CD8-positive, alpha-beta memory T cell (primary cell): ENCODE results near the gene HNMT. TPM values are rescaled to one million over a fixed set of nuclear protein-coding genes. Genes with fewer than 3 reads are reported as not detected.

Experiments
- CTCF ChIA-PET: fragments of 350-600 bp; sonication (Branson Sonifier 250); formaldehyde crosslinking; loops from one replicate; lab custom pipeline; 2021; ENCODE audit warnings: antibody characterized with exemption; lab: Charles Lee
- POLR2A ChIA-PET: fragments of 350-600 bp; sonication (Branson Sonifier 250); formaldehyde crosslinking; loops from one replicate; lab custom pipeline; 2021; ENCODE audit warnings: antibody characterized with exemption; lab: Charles Lee
- DNase-seq, 5 donors: peaks; one replicate each; pipeline versions ENCODE4 v3.0.0 to v3.0.0-alpha.2; 2020 to 2022; ENCODE audit warnings: mixed read lengths in 1 of 5
- H3K27ac ChIP-seq: one replicate; pipeline ENCODE4 v1.7.0; 2013; ENCODE audit warnings: low read depth, mild to moderate bottlenecking, low read length, moderate library complexity
- H3K27me3 ChIP-seq: 2 replicates; pipeline ENCODE4 v1.7.0; 2013; ENCODE audit warnings: low read length, mild to moderate bottlenecking; ENCODE audit not compliant: insufficient read depth, poor library complexity, severe bottlenecking
- H3K36me3 ChIP-seq: 2 replicates; pipeline ENCODE4 v1.7.0; 2013; ENCODE audit warnings: mild to moderate bottlenecking, low read length, moderate library complexity; ENCODE audit not compliant: insufficient read depth
- H3K4me1 ChIP-seq: 2 replicates; pipeline ENCODE4 v1.7.0; 2013; ENCODE audit warnings: mild to moderate bottlenecking, low read length, moderate library complexity; ENCODE audit not compliant: insufficient read depth
- H3K4me3 ChIP-seq: 2 replicates; pipeline ENCODE4 v1.7.0; 2013; ENCODE audit warnings: mild to moderate bottlenecking, low read length
- H3K9me3 ChIP-seq: 2 replicates; pipeline ENCODE4 v1.7.0; 2013; ENCODE audit warnings: mild to moderate bottlenecking, low read length
- H3K27ac Mint-ChIP-seq, 8 donors: one replicate each; pipeline ENCODE4 v1.8.0; 2020 to 2021; ENCODE audit warnings: mixed read lengths in 8 of 8, mild to moderate bottlenecking in 6 of 8, inconsistent platforms in 3 of 8, moderate library complexity in 3 of 8
- H3K27me3 Mint-ChIP-seq, 2 donors: one replicate each; pipeline ENCODE4 v1.8.0; 2020 to 2021; ENCODE audit warnings: mixed read lengths in 2 of 2, mild to moderate bottlenecking in 1 of 2, moderate library complexity in 1 of 2
- H3K36me3 Mint-ChIP-seq, 3 donors: one replicate each; pipeline ENCODE4 v1.8.0; 2020 to 2021; ENCODE audit warnings: mixed read lengths in 3 of 3, inconsistent platforms in 1 of 3, mild to moderate bottlenecking in 1 of 3
- H3K4me1 Mint-ChIP-seq, 3 donors: one replicate each; pipeline ENCODE4 v1.8.0; 2020 to 2021; ENCODE audit warnings: mixed read lengths in 3 of 3, inconsistent platforms in 1 of 3, mild to moderate bottlenecking in 1 of 3
- H3K4me3 Mint-ChIP-seq, 7 donors: one replicate each; pipeline ENCODE4 v1.8.0; 2020 to 2021; ENCODE audit warnings: mixed read lengths in 7 of 7, mild to moderate bottlenecking in 6 of 7, moderate library complexity in 4 of 7, inconsistent platforms in 2 of 7
- H3K9me3 Mint-ChIP-seq, 5 donors: one replicate each; pipeline ENCODE4 v1.8.0; 2020 to 2022; ENCODE audit warnings: mixed read lengths in 5 of 5, mild to moderate bottlenecking in 3 of 5, moderate library complexity in 2 of 5, inconsistent platforms in 1 of 5
- polyA plus RNA-seq: library from polyadenylated mRNA; unstranded; fragments of 300-500 nt; fragmentation: Illumina TruSeq; gene quantifications from one replicate; pipeline ENCODE4 v1.2.3, GENCODE V29; 2021
- total RNA-seq, 2 experiments: library from RNA; stranded (reverse); gene quantifications; one replicate each; pipeline ENCODE4 v1.2.3, GENCODE V29; 2021

Gene HNMT
- total and polyA plus RNA-seq, 3 experiments from 2014 or later = 0.61 to 0.78 TPM; not detected in 1

DNA sequence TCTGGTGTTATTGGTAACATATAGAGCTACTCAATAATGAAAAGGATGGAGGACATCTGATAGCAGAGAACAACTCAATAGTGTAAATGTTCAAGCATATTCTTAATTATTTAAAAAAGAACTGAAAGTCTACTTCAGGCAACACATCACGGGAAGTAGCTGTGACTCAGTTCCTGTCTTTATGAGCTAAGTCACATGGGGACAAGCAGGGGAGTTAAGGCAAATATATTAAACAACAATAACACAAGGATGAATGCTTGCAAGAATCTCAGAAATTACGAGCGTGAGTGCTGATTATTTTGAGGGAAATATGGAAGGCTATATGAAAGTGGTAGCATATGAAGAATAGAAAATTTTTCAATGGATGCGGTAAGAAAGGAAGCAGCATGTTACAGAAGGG, 4.0 kb upstream of the HNMT start:
- H3K27ac Mint-ChIP-seq = no peak overlapping the region
- Histone ChIP-seq H3K27me3 (no peaks in the 10 kb centered on the region), H3K9me3 (no peaks in the 10 kb centered on the region), H3K36me3 (no peaks in the 10 kb centered on the region), H3K4me3 (no peak overlapping the region), H3K4me1 (no peaks in the 10 kb centered on the region), H3K27ac (no peak overlapping the region)
- H3K27me3 Mint-ChIP-seq = no peaks in the 10 kb centered on the region
- ChIA-PET CTCF (no interaction called here), POLR2A (no interaction called here)
- H3K4me1 Mint-ChIP-seq = no peaks in the 10 kb centered on the region
- no peaks in the 10 kb centered on the region for H3K36me3 Mint-ChIP-seq
- H3K4me3 Mint-ChIP-seq = no peak overlapping the region
- peaks cover 0 to 6% (median 0%) of the 10 kb centered on the region in 5 donors for H3K9me3 Mint-ChIP-seq
- no peak for DNase-seq

DNA sequence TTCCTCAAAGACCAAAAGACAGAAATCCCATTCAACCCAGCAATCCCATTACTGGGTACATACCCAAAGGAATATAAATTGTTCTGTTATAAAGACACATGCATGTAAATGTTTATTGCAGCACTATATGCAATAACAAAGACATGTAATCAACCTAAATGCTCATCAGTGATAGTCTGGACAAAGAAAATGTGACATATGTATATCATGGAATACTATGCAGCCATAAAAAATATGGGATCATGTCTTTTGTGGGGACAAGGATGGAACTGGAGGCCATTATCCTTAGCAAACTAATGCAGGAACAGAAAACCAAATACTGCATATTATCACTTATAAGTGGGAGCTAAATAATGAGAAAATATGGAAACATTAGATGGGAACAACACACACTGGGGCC, 2.7 kb upstream of the HNMT start:
- ChIA-PET POLR2A (no interaction called here), CTCF (no interaction called here)
- Histone ChIP-seq H3K36me3 (no peaks in the 10 kb centered on the region), H3K27me3 (no peaks in the 10 kb centered on the region), H3K27ac (no peak overlapping the region), H3K9me3 (no peaks in the 10 kb centered on the region), H3K4me1 (no peaks in the 10 kb centered on the region), H3K4me3 (no peak overlapping the region)
- Mint-ChIP-seq H3K27ac (no peak overlapping the region), H3K27me3 (no peaks in the 10 kb centered on the region), H3K36me3 (no peaks in the 10 kb centered on the region), H3K9me3 (peaks cover 0 to 6% (median 0%) of the 10 kb centered on the region in 5 donors), H3K4me3 (no peak overlapping the region), H3K4me1 (no peaks in the 10 kb centered on the region)
- DNase-seq = no peak

DNA sequence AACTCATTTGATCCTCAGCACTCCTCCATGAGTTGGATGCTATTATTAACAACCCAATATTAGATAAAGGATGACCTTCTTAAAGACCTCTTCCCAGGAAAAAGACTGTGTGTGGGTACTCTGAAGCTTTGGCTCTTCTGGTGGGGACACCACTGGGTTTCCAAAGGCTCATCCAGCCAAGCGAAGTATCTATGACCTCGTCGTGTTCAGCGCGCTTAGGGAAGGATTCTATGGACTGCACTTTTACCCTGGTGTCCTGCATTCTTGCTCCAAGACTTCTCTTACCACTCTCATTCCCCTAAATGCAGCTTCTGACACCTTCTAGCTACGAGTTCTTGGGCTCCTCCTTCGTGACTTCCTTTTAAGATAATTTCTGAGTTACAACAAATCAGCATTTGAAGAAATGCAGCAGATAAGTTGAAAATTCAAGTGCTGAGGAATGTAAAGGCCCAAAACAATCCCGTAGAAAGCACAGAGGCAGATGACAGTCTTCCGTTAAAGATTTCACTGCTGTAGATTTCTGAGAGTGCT, 673 bp upstream of the HNMT start:
- H3K4me1 ChIP-seq = no peaks in the 10 kb centered on the region
- no peaks in the 10 kb centered on the region for H3K27me3 Mint-ChIP-seq
- H3K9me3 ChIP-seq = no peaks in the 10 kb centered on the region
- H3K27ac Mint-ChIP-seq = no peak overlapping the region
- CTCF ChIA-PET = interaction anchor here (1.0 kb wide), 1 partner anchor 10 kb away, joined by 3 read pairs; no protein-coding TSS in a partner anchor
- no peaks in the 10 kb centered on the region for H3K36me3 Mint-ChIP-seq
- POLR2A ChIA-PET = no interaction called here
- H3K4me1 Mint-ChIP-seq = no peaks in the 10 kb centered on the region
- H3K4me3 Mint-ChIP-seq = no peak overlapping the region
- H3K36me3 ChIP-seq = no peaks in the 10 kb centered on the region
- no peaks in the 10 kb centered on the region for H3K27me3 ChIP-seq
- H3K4me3 ChIP-seq = no peak overlapping the region
- DNase-seq = no peak
- peaks cover 0 to 6% (median 0%) of the 10 kb centered on the region in 5 donors for H3K9me3 Mint-ChIP-seq
- no peak overlapping the region for H3K27ac ChIP-seq

DNA sequence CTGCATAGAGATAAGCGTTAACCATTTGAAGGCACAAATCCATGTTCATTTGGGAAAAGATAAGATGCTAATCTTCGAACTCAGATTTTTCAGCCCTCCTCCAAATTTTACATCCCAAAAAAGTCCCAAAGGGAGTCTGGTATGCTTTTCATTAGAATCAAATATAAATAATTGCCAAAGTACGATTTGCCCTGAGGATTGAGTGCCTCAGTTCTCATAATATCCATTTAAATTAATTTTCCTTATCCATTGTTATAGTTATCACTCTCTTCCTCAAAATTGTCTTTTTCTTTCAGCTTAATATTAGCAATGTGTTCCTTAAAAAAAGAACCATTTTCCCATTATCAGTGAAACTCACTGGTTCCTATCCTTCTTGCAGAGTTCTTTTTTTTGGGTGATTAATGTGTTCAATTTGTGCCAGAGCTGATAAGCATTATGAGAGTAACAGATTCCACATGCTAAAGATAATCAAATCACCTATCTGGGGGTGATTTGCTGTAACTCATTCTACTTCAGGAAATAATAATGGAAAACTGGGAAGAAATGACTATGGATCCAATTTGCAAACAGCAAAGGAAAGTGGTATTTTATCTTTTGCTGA, 686 bp downstream of the HNMT start:
- no peaks in the 10 kb centered on the region for H3K4me1 ChIP-seq
- Mint-ChIP-seq H3K9me3 (peaks cover 0 to 6% (median 0%) of the 10 kb centered on the region in 5 donors), H3K27me3 (no peaks in the 10 kb centered on the region), H3K4me3 (no peak overlapping the region), H3K36me3 (no peaks in the 10 kb centered on the region), H3K4me1 (no peaks in the 10 kb centered on the region), H3K27ac (no peak overlapping the region)
- no peaks in the 10 kb centered on the region for H3K9me3 ChIP-seq
- POLR2A ChIA-PET = no interaction called here
- H3K27ac ChIP-seq = no peak overlapping the region
- no peak for DNase-seq
- CTCF ChIA-PET = no interaction called here
- H3K36me3 ChIP-seq = no peaks in the 10 kb centered on the region
- H3K27me3 ChIP-seq = no peaks in the 10 kb centered on the region
- no peak overlapping the region for H3K4me3 ChIP-seq

DNA sequence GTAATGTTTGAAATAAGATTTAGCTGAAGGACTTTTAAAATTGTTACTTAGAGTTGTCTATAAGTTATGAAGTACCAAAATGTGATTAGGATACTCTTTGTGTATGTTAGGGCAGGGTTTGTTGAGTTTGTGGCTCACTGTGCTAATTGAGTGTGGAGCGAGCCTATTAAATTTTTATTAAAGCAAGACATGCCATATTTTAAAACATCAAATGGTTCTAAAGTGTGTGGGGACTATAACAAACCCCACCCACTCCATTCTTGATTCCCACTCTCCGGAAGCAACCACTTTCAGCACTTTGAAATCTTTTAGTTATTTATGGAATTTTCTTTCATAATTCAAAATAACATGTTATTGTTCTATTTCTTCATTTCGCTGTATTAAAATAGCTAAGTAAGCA, 1.8 kb downstream of the HNMT start:
- Mint-ChIP-seq H3K36me3 (no peaks in the 10 kb centered on the region), H3K4me1 (no peaks in the 10 kb centered on the region), H3K27me3 (no peaks in the 10 kb centered on the region), H3K4me3 (no peak overlapping the region), H3K27ac (no peak overlapping the region), H3K9me3 (peaks cover 0 to 6% (median 0%) of the 10 kb centered on the region in 5 donors)
- no peaks in the 10 kb centered on the region for H3K36me3 ChIP-seq
- ChIA-PET POLR2A (no interaction called here), CTCF (no interaction called here)
- H3K9me3 ChIP-seq = no peaks in the 10 kb centered on the region
- H3K4me1 ChIP-seq = no peaks in the 10 kb centered on the region
- H3K4me3 ChIP-seq = no peak overlapping the region
- H3K27me3 ChIP-seq = no peaks in the 10 kb centered on the region
- no peak overlapping the region for H3K27ac ChIP-seq
- no peak for DNase-seq

DNA sequence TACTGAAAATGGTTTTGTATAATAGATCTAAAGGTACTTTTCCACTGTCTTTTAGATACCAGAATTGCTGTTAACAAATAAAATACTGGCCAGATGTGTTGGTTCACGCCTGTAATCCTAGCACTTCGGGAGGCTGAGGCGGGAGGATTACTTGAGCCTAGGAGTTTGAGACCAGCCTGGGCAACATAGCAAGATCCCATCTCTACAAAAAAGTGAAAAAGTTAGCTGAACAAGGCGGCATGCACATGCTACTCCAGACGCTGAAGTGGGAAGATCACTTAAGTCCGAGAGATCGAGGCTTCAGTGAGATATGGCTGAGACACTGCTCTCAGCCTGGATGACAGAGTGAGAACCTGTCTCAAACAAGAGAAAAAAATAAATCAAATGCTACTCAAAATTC, 2.8 kb downstream of the HNMT start:
- Mint-ChIP-seq H3K4me3 (no peak overlapping the region), H3K27me3 (no peaks in the 10 kb centered on the region), H3K27ac (no peak overlapping the region), H3K4me1 (no peaks in the 10 kb centered on the region), H3K36me3 (no peaks in the 10 kb centered on the region), H3K9me3 (no peaks in the 10 kb centered on the region)
- Histone ChIP-seq H3K27ac (no peak overlapping the region), H3K27me3 (no peaks in the 10 kb centered on the region), H3K4me3 (no peak overlapping the region), H3K36me3 (no peaks in the 10 kb centered on the region), H3K4me1 (no peaks in the 10 kb centered on the region), H3K9me3 (no peaks in the 10 kb centered on the region)
- ChIA-PET CTCF (no interaction called here), POLR2A (no interaction called here)
- DNase-seq = no peak

DNA sequence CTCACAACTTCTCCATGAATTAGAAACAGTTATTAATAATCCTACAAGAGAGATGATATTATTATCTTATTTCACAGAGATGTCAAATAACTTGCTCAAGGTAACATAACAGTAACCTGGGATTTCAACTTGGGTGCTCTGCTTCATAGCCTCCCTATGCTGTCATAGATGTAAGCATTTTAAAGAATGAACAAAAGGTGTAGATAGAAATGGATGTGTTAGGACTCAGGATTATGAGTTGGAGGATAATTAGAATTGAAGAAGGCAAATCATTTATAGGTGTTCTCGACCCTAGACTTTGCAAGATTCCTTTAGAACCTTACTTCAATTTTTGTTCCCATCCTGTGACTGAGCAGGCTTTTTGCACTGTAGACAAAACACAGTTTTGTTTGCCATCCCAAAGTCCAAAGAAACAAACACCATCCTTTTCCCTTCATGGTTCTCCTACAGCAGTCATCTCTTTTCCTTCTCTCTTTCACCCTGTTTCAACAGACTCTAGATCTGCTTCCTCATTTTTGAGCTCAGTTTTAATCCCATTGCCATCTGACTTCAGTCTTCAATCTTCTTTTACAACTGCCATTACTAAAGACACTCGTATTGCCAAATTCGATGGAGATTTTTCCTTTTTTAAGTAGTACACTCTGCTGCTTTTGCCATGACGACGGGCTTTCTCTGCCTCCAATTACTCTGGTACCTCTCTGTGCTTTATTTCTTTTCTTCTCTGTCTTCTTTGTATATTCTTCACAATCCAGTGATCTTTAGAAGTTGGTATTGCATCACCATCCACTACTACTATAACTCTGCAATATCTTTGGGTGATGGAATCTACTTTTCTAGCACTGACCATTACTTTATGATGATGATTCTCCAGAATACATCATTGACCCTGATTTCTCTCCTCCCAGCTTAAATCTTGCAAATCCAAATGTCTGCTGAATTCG, 4.5 kb downstream of the HNMT start:
- H3K9me3 Mint-ChIP-seq = no peaks in the 10 kb centered on the region
- CTCF ChIA-PET = no interaction called here
- no peaks in the 10 kb centered on the region for H3K4me1 Mint-ChIP-seq

DNA sequence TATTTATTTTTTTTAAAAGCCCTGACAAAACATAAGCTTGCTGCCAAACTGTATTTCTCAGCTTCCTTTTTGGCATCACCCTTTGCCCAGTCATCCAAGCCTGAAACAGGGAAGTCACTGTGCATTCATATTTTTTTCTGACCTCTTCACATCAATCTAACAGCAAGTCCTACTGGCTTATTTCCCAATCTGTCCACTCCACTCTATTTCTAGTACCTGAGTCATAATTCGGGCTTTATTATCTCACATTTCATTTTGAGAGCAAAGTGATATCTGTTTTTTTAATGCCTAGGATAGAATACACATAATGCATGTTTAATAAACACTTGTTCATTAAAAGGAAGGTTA, 5.1 kb downstream of the HNMT start:
- POLR2A ChIA-PET = no interaction called here
- CTCF ChIA-PET = no interaction called here

More for the DNA sequence above, 4.5 kb downstream of the HNMT start:
- Mint-ChIP-seq H3K27me3 (no peaks in the 10 kb centered on the region), H3K36me3 (no peaks in the 10 kb centered on the region), H3K27ac (no peak overlapping the region), H3K4me3 (no peak overlapping the region)
- H3K27me3 ChIP-seq = no peaks in the 10 kb centered on the region
- H3K9me3 ChIP-seq = no peaks in the 10 kb centered on the region
- POLR2A ChIA-PET = no interaction called here
- H3K4me1 ChIP-seq = no peaks in the 10 kb centered on the region
- no peak overlapping the region for H3K27ac ChIP-seq
- H3K36me3 ChIP-seq = no peaks in the 10 kb centered on the region
- H3K4me3 ChIP-seq = no peak overlapping the region
- no peak for DNase-seq

More for the DNA sequence above, 5.1 kb downstream of the HNMT start:
- H3K27ac ChIP-seq = no peak overlapping the region
- Mint-ChIP-seq H3K27me3 (no peaks in the 10 kb centered on the region), H3K4me1 (no peaks in the 10 kb centered on the region), H3K36me3 (no peaks in the 10 kb centered on the region), H3K9me3 (no peaks in the 10 kb centered on the region), H3K27ac (no peak overlapping the region), H3K4me3 (no peak overlapping the region)
- H3K4me3 ChIP-seq = no peak overlapping the region
- no peaks in the 10 kb centered on the region for H3K27me3 ChIP-seq
- H3K4me1 ChIP-seq = no peaks in the 10 kb centered on the region
- DNase-seq = no peak
- no peaks in the 10 kb centered on the region for H3K36me3 ChIP-seq
- H3K9me3 ChIP-seq = no peaks in the 10 kb centered on the region
